VCaP (cell line): Measurements from ENCODE around the gene PIR.

ENCODE experiments used
- H3K27ac ChIP-seq: fragments of 450-650 bp; 2 replicates; pipeline ENCODE4 v1.5.1; 2017
- CTCF ChIP-seq: fragments of 450-650 bp; conservative IDR thresholded peaks from 2 replicates; pipeline ENCODE4 v1.5.1; 2017; ENCODE audit warnings: mild to moderate bottlenecking, moderate library complexity

Gene PIR

GRCh38 chrX:15469613-15470012, 23.5 kb downstream of the PIR start:
- TF ChIP-seq CTCF, result no peak
- H3K27ac ChIP-seq, result peak overlapping the region; percentile 95; the same call in 1 of the 2 replicates

GRCh38 chrX:15468036-15468435, 25.1 kb downstream of the PIR start:
- H3K27ac ChIP-seq, result peak overlapping the region; percentile 95
- TF ChIP-seq CTCF, result peak; percentile 64

- no peak for TF ChIP-seq CTCF
- peak overlapping the region; percentile 95 for H3K27ac ChIP-seq
These were observed 27.1 kb downstream of the PIR start for GRCh38 chrX:15465896-15466651.

GRCh38 chrX:15465347-15465746, 27.8 kb downstream of the PIR start:
- H3K27ac ChIP-seq, result peak overlapping the region; percentile 95
- TF ChIP-seq CTCF, result no peak

- peak overlapping the region; percentile 95 for H3K27ac ChIP-seq
These were observed 28.4 kb downstream of the PIR start for GRCh38 chrX:15464704-15465103.

GRCh38 chrX:15451913-15452312, 41.2 kb downstream of the PIR start:
- H3K27ac ChIP-seq, result no peak overlapping the region
- TF ChIP-seq CTCF, result no peak

More at GRCh38 chrX:15464704-15465103, 28.4 kb downstream of the PIR start:
- TF ChIP-seq CTCF, result no peak

GRCh38 chrX:15448010-15448639, 45.0 kb downstream of the PIR start:
- no peak for TF ChIP-seq CTCF
- H3K27ac ChIP-seq, result no peak overlapping the region
